Calu3 (cell line): Measurements from ENCODE around the gene FYN. TPM values are rescaled to one million over a fixed set of nuclear protein-coding genes. Genes with fewer than 3 reads are reported as not detected.

Source experiments
- BruUV-seq: library from RNA; stranded (reverse); fragments of 400-500 nt; replicated peaks from 2 replicates; lab custom pipeline; 2021; lab: Mats Ljungman, UMichigan
- CTCF ChIA-PET: fragments of 300-600 bp; sonication (Branson Sonifier 250); formaldehyde crosslinking; loops from one replicate; lab custom pipeline; 2022; ENCODE audit warnings: antibody characterized with exemption; lab: Charles Lee
- DNase-seq: peaks from one replicate; pipeline ENCODE4 v3.0.0; 2022
- H3K27ac Mint-ChIP-seq: one replicate; pipeline ENCODE4 v1.8.0; 2022; ENCODE audit warnings: mixed read lengths; ENCODE audit not compliant: unreplicated experiment
- H3K27me3 Mint-ChIP-seq: one replicate; pipeline ENCODE4 v1.8.0; 2022; ENCODE audit warnings: mixed read lengths; ENCODE audit not compliant: unreplicated experiment
- H3K36me3 Mint-ChIP-seq: one replicate; pipeline ENCODE4 v1.8.0; 2022; ENCODE audit warnings: mild to moderate bottlenecking, moderate library complexity, mixed read lengths; ENCODE audit not compliant: insufficient read depth, unreplicated experiment
- H3K4me1 Mint-ChIP-seq: one replicate; pipeline ENCODE4 v1.8.0; 2022; ENCODE audit warnings: mild to moderate bottlenecking, low read depth, mixed read lengths; ENCODE audit not compliant: unreplicated experiment
- H3K4me3 Mint-ChIP-seq: one replicate; pipeline ENCODE4 v1.8.0; 2022; ENCODE audit warnings: mild to moderate bottlenecking, low read depth, moderate library complexity, mixed read lengths; ENCODE audit not compliant: unreplicated experiment
- H3K9me3 Mint-ChIP-seq: one replicate; pipeline ENCODE4 v1.8.0; 2022; ENCODE audit warnings: low read depth, mixed read lengths; ENCODE audit not compliant: unreplicated experiment
- CTCF ChIP-seq: fragments of 200-600 bp; IDR thresholded peaks from one replicate; pipeline ENCODE4 v1.8.0; 2022; ENCODE audit warnings: antibody characterized with exemption; ENCODE audit not compliant: unreplicated experiment
- intact Hi-C: fragments of 100-400 bp; cut with micrococcal nuclease; formaldehyde crosslinking; loops from one replicate; pipeline ENCODE4 v1.10.0; 2022; ENCODE audit not compliant: unreplicated experiment
- total RNA-seq: library from RNA; stranded (reverse); gene quantifications from 2 replicates; pipeline ENCODE4 v1.2.3, GENCODE V29; 2022

FYN gene
- total RNA-seq, 1 experiment from 2014 or later: 61.0 TPM

GRCh38 chr6:111680015-111680712, 193.1 kb downstream of the FYN start:
- Mint-ChIP-seq H3K27ac (no peak overlapping the region), H3K4me1 (peaks cover 25% of the 10 kb centered on the region), H3K9me3 (no peaks in the 10 kb centered on the region), H3K36me3 (no peaks in the 10 kb centered on the region), H3K4me3 (no peak overlapping the region), H3K27me3 (no peaks in the 10 kb centered on the region)
- no peak for DNase-seq
- intact Hi-C loops: no loop called here
- CTCF ChIA-PET: no interaction called here
- no peak for TF ChIP-seq CTCF
- no TSS peak for BruUV-seq

- CTCF ChIA-PET: no interaction called here
- Mint-ChIP-seq H3K27ac (no peak overlapping the region), H3K27me3 (no peaks in the 10 kb centered on the region), H3K9me3 (no peaks in the 10 kb centered on the region), H3K4me1 (peaks cover 29% of the 10 kb centered on the region), H3K4me3 (no peak overlapping the region), H3K36me3 (no peaks in the 10 kb centered on the region)
- BruUV-seq: no TSS peak
- intact Hi-C loops: no loop called here
- no peak for TF ChIP-seq CTCF
- DNase-seq: no peak
Measured at GRCh38 chr6:111679126-111679858, 194.0 kb downstream of the FYN start.

GRCh38 chr6:111677249-111677990, 195.8 kb downstream of the FYN start:
- Mint-ChIP-seq H3K27me3 (no peaks in the 10 kb centered on the region), H3K4me1 (peaks cover 29% of the 10 kb centered on the region), H3K9me3 (no peaks in the 10 kb centered on the region), H3K4me3 (no peak overlapping the region), H3K27ac (no peak overlapping the region), H3K36me3 (no peaks in the 10 kb centered on the region)
- no TSS peak for BruUV-seq
- DNase-seq: no peak
- CTCF ChIA-PET: interaction anchor here (0.9 to 1.7 kb wide), 3 partner anchors 10 to 419 kb away, joined by 3 to 6 read pairs (median 4); a partner anchor contains a TSS
- no peak for TF ChIP-seq CTCF
- intact Hi-C loops: no loop called here

- Mint-ChIP-seq H3K36me3 (peaks cover 5% of the 10 kb centered on the region), H3K27me3 (no peaks in the 10 kb centered on the region), H3K27ac (no peak overlapping the region), H3K4me1 (peaks cover 29% of the 10 kb centered on the region), H3K4me3 (no peak overlapping the region), H3K9me3 (no peaks in the 10 kb centered on the region)
- CTCF ChIA-PET: interaction anchor here (0.5 to 1.7 kb wide), 6 partner anchors 9 to 418 kb away, joined by 3 to 8 read pairs (median 4); a partner anchor contains a TSS
- DNase-seq: no peak
- no peak for TF ChIP-seq CTCF
- intact Hi-C loops: no loop called here
- no TSS peak for BruUV-seq
Measured at GRCh38 chr6:111676383-111676782, 196.9 kb downstream of the FYN start.
